Suprapubic skin (tissue), 4 donors: ENCODE measurements around the gene TOPBP1. TPM values are rescaled to one million over a fixed set of nuclear protein-coding genes. Genes with fewer than 3 reads are reported as not detected.

Experiments used
- DNase-seq, 2 donors: peaks; one replicate each; pipeline ENCODE4 v3.0.0-alpha.2; 2019; ENCODE audit warnings: low spot score in 2 of 2
- H3K27ac ChIP-seq: fragments of 200-600 bp; sonication (generic); one replicate; pipeline ENCODE4 v1.5.1; 2019
- H3K27me3 ChIP-seq: fragments of 200-600 bp; sonication (generic); one replicate; pipeline ENCODE4 v1.5.1; 2019
- H3K36me3 ChIP-seq: fragments of 200-600 bp; sonication (generic); one replicate; pipeline ENCODE4 v1.5.1; 2019
- H3K4me1 ChIP-seq: fragments of 200-600 bp; sonication (generic); one replicate; pipeline ENCODE4 v1.5.1; 2019
- H3K4me3 ChIP-seq: fragments of 200-600 bp; sonication (generic); one replicate; pipeline ENCODE4 v1.5.1; 2019; ENCODE audit warnings: mild to moderate bottlenecking
- H3K9me3 ChIP-seq: fragments of 200-600 bp; sonication (generic); one replicate; pipeline ENCODE4 v1.5.1; 2019
- EP300 ChIP-seq: sonication (generic); formaldehyde crosslinking; IDR thresholded peaks from one replicate; pipeline ENCODE4 v1.6.1; 2017; ENCODE audit warnings: antibody characterized with exemption
- POLR2A ChIP-seq, 2 donors: fragments of 450-650 bp; IDR thresholded peaks; one replicate each; pipeline ENCODE4 v1.6.1; 2017; ENCODE audit warnings: antibody characterized with exemption in 2 of 2, mild to moderate bottlenecking in 2 of 2, moderate library complexity in 2 of 2
- POLR2AphosphoS5 ChIP-seq, 3 donors: sonication (generic); formaldehyde crosslinking; IDR thresholded peaks; one replicate each; pipeline ENCODE4 v1.6.1; 2017; ENCODE audit warnings: antibody characterized with exemption in 3 of 3
- WGBS: methylation state at CpG from one replicate; pipeline ENCODE4 v1.1.5; 2018; 5-methylcytosine and 5-hydroxymethylcytosine counted together
- total RNA-seq, 4 donors: library from RNA; depleted of rRNA; stranded (reverse); fragments of >200 nt; gene quantifications; one replicate each; pipeline ENCODE4 v1.1.0, GENCODE V29; 2016
- TF ChIP-seq, protein P1 (sequence below), 2 donors: fragments of 200-600 bp in 1 of 2; fragments of 450-650 bp in 1 of 2; sonication (generic) in 1 of 2; IDR thresholded peaks; one replicate each; pipeline ENCODE4 v1.5.1; 2016 to 2019; ENCODE audit warnings: antibody characterized with exemption in 2 of 2, mild to moderate bottlenecking in 1 of 2, moderate library complexity in 1 of 2

The TOPBP1 gene
- total RNA-seq, 4 donors from 2014 or later: 26.3 to 55.8 (median 33.8) TPM

DNA sequence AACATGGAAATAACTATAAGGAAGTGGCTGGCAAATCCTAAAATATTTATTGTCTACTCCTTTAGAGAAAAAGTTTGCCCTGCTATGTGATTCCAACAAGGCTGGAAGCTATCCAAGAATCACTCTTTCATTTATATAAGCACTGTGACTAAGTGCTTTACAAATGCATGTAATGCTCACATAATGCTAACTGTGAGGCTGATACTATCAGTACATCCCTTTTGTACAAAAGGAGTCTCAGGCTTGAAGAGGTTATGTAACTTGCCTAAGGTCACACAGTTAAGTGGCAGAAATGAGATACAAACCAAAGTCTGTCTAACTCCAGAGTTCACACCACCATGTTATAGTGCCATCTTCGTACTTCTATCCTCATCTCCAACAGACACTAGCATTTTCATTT is 17.0 kb downstream of the TOPBP1 start:
- Histone ChIP-seq H3K27me3 (no peaks in the 10 kb centered on the region), H3K4me3 (no peak overlapping the region), H3K4me1 (peaks cover 3% of the 10 kb centered on the region), H3K9me3 (no peaks in the 10 kb centered on the region), H3K27ac (no peak overlapping the region), H3K36me3 (peaks cover 59% of the 10 kb centered on the region)
- 79% methylated on average over 1 of the region's 1 CpG for WGBS
- no peak for TF ChIP-seq POLR2A (IDR thresholded peaks at IDR 0.05)
- TF ChIP-seq, protein P1, sequence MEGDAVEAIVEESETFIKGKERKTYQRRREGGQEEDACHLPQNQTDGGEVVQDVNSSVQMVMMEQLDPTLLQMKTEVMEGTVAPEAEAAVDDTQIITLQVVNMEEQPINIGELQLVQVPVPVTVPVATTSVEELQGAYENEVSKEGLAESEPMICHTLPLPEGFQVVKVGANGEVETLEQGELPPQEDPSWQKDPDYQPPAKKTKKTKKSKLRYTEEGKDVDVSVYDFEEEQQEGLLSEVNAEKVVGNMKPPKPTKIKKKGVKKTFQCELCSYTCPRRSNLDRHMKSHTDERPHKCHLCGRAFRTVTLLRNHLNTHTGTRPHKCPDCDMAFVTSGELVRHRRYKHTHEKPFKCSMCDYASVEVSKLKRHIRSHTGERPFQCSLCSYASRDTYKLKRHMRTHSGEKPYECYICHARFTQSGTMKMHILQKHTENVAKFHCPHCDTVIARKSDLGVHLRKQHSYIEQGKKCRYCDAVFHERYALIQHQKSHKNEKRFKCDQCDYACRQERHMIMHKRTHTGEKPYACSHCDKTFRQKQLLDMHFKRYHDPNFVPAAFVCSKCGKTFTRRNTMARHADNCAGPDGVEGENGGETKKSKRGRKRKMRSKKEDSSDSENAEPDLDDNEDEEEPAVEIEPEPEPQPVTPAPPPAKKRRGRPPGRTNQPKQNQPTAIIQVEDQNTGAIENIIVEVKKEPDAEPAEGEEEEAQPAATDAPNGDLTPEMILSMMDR (IDR thresholded peaks at IDR 0.05): no peak
- TF ChIP-seq EP300: no peak
- TF ChIP-seq POLR2AphosphoS5 (IDR thresholded peaks at IDR 0.05): no peak
- DNase-seq: no peak

DNA sequence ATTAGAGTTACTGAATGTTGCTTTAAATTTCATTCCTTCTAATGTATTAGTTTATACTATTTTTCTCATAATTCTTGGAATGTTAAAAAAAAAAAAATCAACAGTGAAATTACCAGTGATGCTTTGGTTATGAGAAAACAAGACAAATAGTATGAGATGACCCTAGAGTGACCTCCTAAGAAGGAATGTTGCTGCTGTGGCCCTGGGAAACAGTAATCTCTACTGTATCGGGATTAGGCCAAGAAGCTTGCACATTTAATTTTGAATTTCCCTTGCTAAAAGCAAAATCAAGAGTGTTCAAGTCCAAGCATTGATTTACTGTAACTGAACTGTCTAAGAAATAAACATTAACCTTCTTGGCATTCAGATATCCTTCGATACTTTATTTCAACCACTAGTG is 18.1 kb downstream of the TOPBP1 start:
- Histone ChIP-seq H3K4me1 (peaks cover 3% of the 10 kb centered on the region), H3K27me3 (no peaks in the 10 kb centered on the region), H3K4me3 (no peak overlapping the region), H3K9me3 (no peaks in the 10 kb centered on the region), H3K36me3 (peaks cover 60% of the 10 kb centered on the region), H3K27ac (no peak overlapping the region)
- no peak for DNase-seq
- TF ChIP-seq POLR2A (IDR thresholded peaks at IDR 0.05) (no peak), EP300 (no peak), POLR2AphosphoS5 (IDR thresholded peaks at IDR 0.05) (no peak)
- TF ChIP-seq, protein P1 (IDR thresholded peaks at IDR 0.05): no peak
- WGBS: 95% methylated on average over 2 of the region's 2 CpGs

DNA sequence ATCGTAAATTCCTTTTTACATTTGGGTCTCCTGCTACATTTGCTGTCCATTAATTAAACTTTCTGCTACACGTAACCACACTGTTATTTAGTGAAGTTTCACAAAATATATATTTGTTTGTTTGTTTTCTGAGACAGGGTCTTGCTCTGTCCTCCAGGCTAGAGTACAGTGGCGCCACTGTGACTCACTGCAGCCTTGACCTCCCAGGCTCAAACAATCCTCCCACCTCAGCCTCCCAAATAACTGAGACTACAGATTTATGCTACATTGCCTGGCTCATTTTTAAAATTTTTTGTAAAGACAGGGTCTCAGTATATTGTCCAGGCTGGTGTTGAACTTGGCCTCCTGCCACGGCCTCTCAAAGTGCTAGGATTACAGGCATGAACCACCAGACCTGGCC is 20.5 kb downstream of the TOPBP1 start:
- DNase-seq: no peak
- Histone ChIP-seq H3K36me3 (peaks cover 57% of the 10 kb centered on the region), H3K27me3 (no peaks in the 10 kb centered on the region), H3K4me3 (no peak overlapping the region), H3K27ac (no peak overlapping the region), H3K4me1 (peaks cover 3% of the 10 kb centered on the region), H3K9me3 (no peaks in the 10 kb centered on the region)
- TF ChIP-seq POLR2AphosphoS5 (IDR thresholded peaks at IDR 0.05): no peak
- TF ChIP-seq POLR2A (IDR thresholded peaks at IDR 0.05): no peak
- TF ChIP-seq, protein P1 (IDR thresholded peaks at IDR 0.05): no peak
- no peak for TF ChIP-seq EP300
- WGBS: 97% methylated on average over 4 of the region's 4 CpGs

DNA sequence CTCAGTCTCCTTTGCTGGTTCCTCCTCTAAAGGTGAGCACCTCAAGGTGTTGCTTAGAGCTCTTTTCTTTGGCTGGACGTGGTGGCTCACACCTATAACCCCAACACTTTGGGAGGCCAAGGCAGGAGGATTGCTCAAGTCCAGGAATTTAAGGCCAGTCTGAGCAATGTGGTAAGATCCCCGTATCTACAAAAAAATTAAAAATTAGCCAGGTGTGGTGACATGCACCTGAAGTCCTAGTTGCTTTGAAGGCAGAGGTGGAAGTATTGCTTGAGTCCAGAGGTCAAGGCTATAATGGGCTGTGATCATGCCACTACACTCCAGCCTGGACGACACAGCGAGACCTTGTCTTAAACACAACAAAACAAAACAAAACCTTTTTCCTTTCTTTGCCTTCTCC is 28.3 kb downstream of the TOPBP1 start:
- Histone ChIP-seq H3K27ac (no peak overlapping the region), H3K36me3 (peaks cover 71% of the 10 kb centered on the region), H3K27me3 (no peaks in the 10 kb centered on the region), H3K9me3 (no peaks in the 10 kb centered on the region), H3K4me1 (no peaks in the 10 kb centered on the region), H3K4me3 (no peak overlapping the region)
- TF ChIP-seq POLR2AphosphoS5 (IDR thresholded peaks at IDR 0.05): no peak
- TF ChIP-seq, protein P1 (IDR thresholded peaks at IDR 0.05): no peak
- no peak for TF ChIP-seq POLR2A (IDR thresholded peaks at IDR 0.05)
- no peak for TF ChIP-seq EP300
- WGBS: 89% methylated on average over 4 of the region's 4 CpGs
- no peak for DNase-seq

DNA sequence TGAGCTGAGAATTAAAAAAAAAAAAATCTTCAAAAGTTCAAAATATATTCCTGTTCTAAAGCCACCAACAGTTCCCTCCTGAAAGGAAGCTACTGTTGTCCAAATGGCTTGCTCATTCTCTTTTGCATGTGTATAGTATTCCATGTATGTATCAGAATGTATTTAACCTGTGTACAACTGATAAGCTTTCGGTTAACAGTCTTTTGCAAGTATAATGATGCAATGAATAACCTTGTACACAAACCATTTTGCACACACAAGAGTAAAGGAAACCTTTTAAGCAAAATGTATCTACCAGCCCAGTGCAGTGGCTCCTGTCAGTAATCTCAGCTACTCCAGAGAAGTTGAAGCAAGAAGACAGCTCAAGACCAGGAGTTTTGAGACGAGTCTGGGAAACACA is 32.6 kb downstream of the TOPBP1 start:
- no peaks in the 10 kb centered on the region for H3K9me3 ChIP-seq
- no peak overlapping the region for H3K27ac ChIP-seq
- H3K36me3 ChIP-seq: peaks cover 70% of the 10 kb centered on the region
- no peak overlapping the region for H3K4me3 ChIP-seq
- H3K4me1 ChIP-seq: no peaks in the 10 kb centered on the region
- TF ChIP-seq EP300: no peak
- TF ChIP-seq POLR2A (IDR thresholded peaks at IDR 0.05): no peak
- TF ChIP-seq, protein P1 (IDR thresholded peaks at IDR 0.05): no peak
- TF ChIP-seq POLR2AphosphoS5 (IDR thresholded peaks at IDR 0.05): no peak
- no peak for DNase-seq
- 93% methylated on average over 2 of the region's 2 CpGs for WGBS
- H3K27me3 ChIP-seq: no peaks in the 10 kb centered on the region
